DMS53 treated with DMSO at 0.1 percent for 48 hours (cell line): ENCODE data around the gene TRPV5.

Experiments used
- DNase-seq: peaks from one replicate; lab custom pipeline; 2025; ENCODE audit not compliant: unreplicated experiment; lab: John Stamatoyannopoulos, UW

The TRPV5 gene

GRCh38 chr7:142941541-142941940 lies 8.0 kb upstream of the TRPV5 start:
- DNase-seq = no peak

- no peak for DNase-seq
Measured at GRCh38 chr7:142940966-142941535, 7.5 kb upstream of the TRPV5 start.

- no peak for DNase-seq
Measured at GRCh38 chr7:142939226-142939910, 5.8 kb upstream of the TRPV5 start, which contains the start of gene LLCFC1. Gene LLCFC1, plus strand, starts transcription at chr7:142939484. Its CDS starts 138 bp downstream, at chr7:142939622.

GRCh38 chr7:142938611-142939010 lies 5.1 kb upstream of the TRPV5 start:
- no peak for DNase-seq

GRCh38 chr7:142935941-142936565 lies 2.5 kb upstream of the TRPV5 start:
- DNase-seq = no peak

GRCh38 chr7:142934056-142934455 lies 510 bp upstream of the TRPV5 start:
- no peak for DNase-seq

- no peak for DNase-seq
Measured at GRCh38 chr7:142933092-142933475, 462 bp downstream of the TRPV5 start.

GRCh38 chr7:142932386-142933091 lies 1.0 kb downstream of the TRPV5 start:
- no peak for DNase-seq

- no peak for DNase-seq
Measured at GRCh38 chr7:142930126-142930730, 3.3 kb downstream of the TRPV5 start.

- DNase-seq = no peak
Measured at GRCh38 chr7:142927949-142928348, 5.6 kb downstream of the TRPV5 start.

GRCh38 chr7:142927085-142927745 lies 6.3 kb downstream of the TRPV5 start:
- DNase-seq = no peak

- no peak for DNase-seq
Measured at GRCh38 chr7:142925413-142925812, 8.1 kb downstream of the TRPV5 start.

- no peak for DNase-seq
Measured at GRCh38 chr7:142923391-142923790, 10.2 kb downstream of the TRPV5 start.

- no peak for DNase-seq
Measured at GRCh38 chr7:142919656-142920055, 13.9 kb downstream of the TRPV5 start.

GRCh38 chr7:142918901-142919300 lies 14.6 kb downstream of the TRPV5 start:
- DNase-seq = no peak

- DNase-seq = no peak
Measured at GRCh38 chr7:142917447-142917846, 16.1 kb downstream of the TRPV5 start.

- DNase-seq = no peak
Measured at GRCh38 chr7:142916508-142916907, 17.0 kb downstream of the TRPV5 start.

GRCh38 chr7:142915315-142915714 lies 18.2 kb downstream of the TRPV5 start:
- no peak for DNase-seq

GRCh38 chr7:142914121-142914520 lies 19.4 kb downstream of the TRPV5 start:
- DNase-seq = no peak

GRCh38 chr7:142913566-142913965 lies 20.0 kb downstream of the TRPV5 start:
- no peak for DNase-seq

GRCh38 chr7:142913051-142913450 lies 20.5 kb downstream of the TRPV5 start:
- no peak for DNase-seq
